PC-9 (cell line): ENCODE results near the gene MLF2. TPM values are rescaled to one million over a fixed set of nuclear protein-coding genes. Genes with fewer than 3 reads are reported as not detected.

Experiments
- BruUV-seq: library from RNA; stranded (reverse); fragments of 400-500 nt; replicated peaks from 2 replicates; lab custom pipeline; 2021; lab: Mats Ljungman, UMichigan
- CTCF ChIA-PET: fragments of 300-600 bp; sonication (Branson Sonifier 250); formaldehyde crosslinking; loops from one replicate; lab custom pipeline; 2022; ENCODE audit warnings: antibody characterized with exemption; lab: Charles Lee
- POLR2A ChIA-PET: fragments of 300-600 bp; sonication (Branson Sonifier 250); formaldehyde crosslinking; loops from one replicate; lab custom pipeline; 2022; ENCODE audit warnings: antibody characterized with exemption; ENCODE audit not compliant: unreplicated experiment; lab: Charles Lee
- DNase-seq, 2 experiments: peaks; one replicate each; pipeline versions ENCODE4 v3.0.0 to v3.0.0-alpha.2; 2015 to 2022; ENCODE audit warnings: mixed read lengths in 1 of 2
- H2AFZ ChIP-seq: fragments of 200-600 bp; sonication (generic); 2 replicates; pipeline ENCODE4 v1.8.1; 2017; ENCODE audit warnings: antibody characterized with exemption
- H3F3A ChIP-seq: fragments of 200-600 bp; sonication (generic); 2 replicates; pipeline ENCODE4 v1.8.1; 2017; ENCODE audit warnings: antibody characterized with exemption, mild to moderate bottlenecking, low read depth; ENCODE audit not compliant: insufficient read depth
- H3K27ac ChIP-seq: fragments of 200-600 bp; sonication (generic); 2 replicates; pipeline ENCODE4 v1.6.1; 2016; ENCODE audit warnings: mixed run types
- H3K27me3 ChIP-seq: fragments of 200-600 bp; sonication (generic); 2 replicates; pipeline ENCODE4 v1.6.1; 2016; ENCODE audit warnings: low read depth, mixed run types; ENCODE audit not compliant: insufficient read depth
- H3K36me3 ChIP-seq: fragments of 200-600 bp; sonication (generic); 2 replicates; pipeline ENCODE4 v1.6.1; 2016; ENCODE audit warnings: low read depth, mixed run types
- H3K4me1 ChIP-seq: fragments of 200-600 bp; sonication (generic); replicated peaks from 2 replicates; pipeline ENCODE4 v1.6.1; 2016; ENCODE audit warnings: mixed run types; ENCODE audit not compliant: insufficient read depth
- H3K4me2 ChIP-seq: fragments of 200-600 bp; sonication (generic); 2 replicates; pipeline ENCODE4 v1.6.1; 2017; ENCODE audit warnings: mixed run types
- H3K4me3 ChIP-seq: fragments of 200-600 bp; sonication (generic); 2 replicates; pipeline ENCODE4 v1.6.1; 2016; ENCODE audit warnings: mixed run types
- H3K79me2 ChIP-seq: fragments of 200-600 bp; sonication (generic); 2 replicates; pipeline ENCODE4 v1.6.1; 2017; ENCODE audit warnings: low read depth, mixed run types
- H3K9me2 ChIP-seq: fragments of 200-600 bp; sonication (generic); 2 replicates; pipeline ENCODE4 v1.8.1; 2017; ENCODE audit warnings: mild to moderate bottlenecking; ENCODE audit not compliant: insufficient read depth
- H3K9me3 ChIP-seq: fragments of 200-600 bp; sonication (generic); 2 replicates; pipeline ENCODE4 v1.8.1; 2016; ENCODE audit warnings: low read depth; ENCODE audit not compliant: insufficient read depth
- H4K20me1 ChIP-seq: fragments of 200-600 bp; sonication (generic); 2 replicates; pipeline ENCODE4 v1.8.1; 2017; ENCODE audit not compliant: insufficient read depth
- EZH2 ChIP-seq: fragments of 200-600 bp; sonication (generic); IDR thresholded peaks from 2 replicates; pipeline ENCODE4 v1.8.0; 2017; ENCODE audit warnings: antibody characterized with exemption, low read depth
- intact Hi-C: fragments of 100-400 bp; cut with micrococcal nuclease; formaldehyde crosslinking; loops from one replicate; pipeline ENCODE4 v1.10.0; 2022; ENCODE audit not compliant: unreplicated experiment
- total RNA-seq: library from RNA; stranded (reverse); gene quantifications from 2 replicates; pipeline ENCODE4 v1.2.3, GENCODE V29; 2021
- TF ChIP-seq, protein P1 (sequence below): fragments of 200-600 bp; sonication (generic); conservative IDR thresholded peaks from 2 replicates; pipeline ENCODE4 v1.6.1; 2017; ENCODE audit warnings: mixed run types, antibody characterized with exemption, mild to moderate bottlenecking, moderate library complexity

The MLF2 gene
- total RNA-seq, 1 experiment from 2014 or later, result 379 TPM

GRCh38 chr12:6759741-6760140 is 6.8 kb upstream of the MLF2 start:
- no TSS peak for BruUV-seq
- H2AFZ ChIP-seq, result no peak overlapping the region

DNA sequence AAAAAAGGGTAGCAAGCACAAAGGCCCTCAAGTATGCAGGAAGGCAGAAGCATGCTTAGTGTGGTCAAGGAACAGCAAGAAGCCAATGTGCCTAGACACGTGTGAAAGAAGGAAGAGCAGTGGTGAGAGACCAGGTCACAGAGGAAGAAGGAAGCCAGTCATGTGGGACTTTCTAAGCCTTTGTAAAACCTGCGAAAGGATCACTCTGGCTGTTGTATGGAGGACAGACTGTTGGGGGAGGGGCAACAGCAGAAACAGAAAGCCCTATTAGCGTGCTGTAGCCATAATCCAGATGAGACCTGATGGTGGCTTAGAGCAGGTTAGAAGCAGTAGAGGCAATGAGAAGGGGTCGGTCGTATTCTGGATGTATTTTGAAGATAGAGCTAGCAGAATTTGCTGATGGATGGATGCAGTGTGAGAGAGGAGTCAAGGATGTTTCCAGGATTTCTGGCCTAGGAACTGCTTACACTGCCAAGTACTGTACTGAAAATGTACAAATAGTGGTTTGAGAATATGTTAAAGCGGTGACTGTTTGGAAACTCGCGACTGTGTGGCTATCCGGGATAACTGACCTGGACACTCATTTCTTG is 5.7 kb upstream of the MLF2 start:
- Histone ChIP-seq H3K27ac (no peak overlapping the region), H3K9me2 (no peaks in the 10 kb centered on the region), H3K9me3 (no peaks in the 10 kb centered on the region), H4K20me1 (no peaks in the 10 kb centered on the region), H3K4me1 (peaks cover 12% of the 10 kb centered on the region), H3F3A (peaks cover 20% of the 10 kb centered on the region; the same call in 1 of the 2 replicates), H2AFZ (no peak overlapping the region), H3K79me2 (no peaks in the 10 kb centered on the region), H3K36me3 (no peaks in the 10 kb centered on the region), H3K27me3 (no peaks in the 10 kb centered on the region), H3K4me3 (no peak overlapping the region), H3K4me2 (no peak overlapping the region)
- no peak for DNase-seq
- POLR2A ChIA-PET, result no interaction called here
- CTCF ChIA-PET, result interaction anchor here (0.6 kb wide), 2 partner anchors 22 to 60 kb away, joined by 4 read pairs; no protein-coding TSS in a partner anchor
- no TSS peak for BruUV-seq
- TF ChIP-seq, protein P1, sequence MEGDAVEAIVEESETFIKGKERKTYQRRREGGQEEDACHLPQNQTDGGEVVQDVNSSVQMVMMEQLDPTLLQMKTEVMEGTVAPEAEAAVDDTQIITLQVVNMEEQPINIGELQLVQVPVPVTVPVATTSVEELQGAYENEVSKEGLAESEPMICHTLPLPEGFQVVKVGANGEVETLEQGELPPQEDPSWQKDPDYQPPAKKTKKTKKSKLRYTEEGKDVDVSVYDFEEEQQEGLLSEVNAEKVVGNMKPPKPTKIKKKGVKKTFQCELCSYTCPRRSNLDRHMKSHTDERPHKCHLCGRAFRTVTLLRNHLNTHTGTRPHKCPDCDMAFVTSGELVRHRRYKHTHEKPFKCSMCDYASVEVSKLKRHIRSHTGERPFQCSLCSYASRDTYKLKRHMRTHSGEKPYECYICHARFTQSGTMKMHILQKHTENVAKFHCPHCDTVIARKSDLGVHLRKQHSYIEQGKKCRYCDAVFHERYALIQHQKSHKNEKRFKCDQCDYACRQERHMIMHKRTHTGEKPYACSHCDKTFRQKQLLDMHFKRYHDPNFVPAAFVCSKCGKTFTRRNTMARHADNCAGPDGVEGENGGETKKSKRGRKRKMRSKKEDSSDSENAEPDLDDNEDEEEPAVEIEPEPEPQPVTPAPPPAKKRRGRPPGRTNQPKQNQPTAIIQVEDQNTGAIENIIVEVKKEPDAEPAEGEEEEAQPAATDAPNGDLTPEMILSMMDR, result no peak
- TF ChIP-seq EZH2, result no peak
- intact Hi-C loops, result no loop called here

More at GRCh38 chr12:6759741-6760140, 6.8 kb upstream of the MLF2 start:
- DNase-seq, result no peak
- peaks cover 12% of the 10 kb centered on the region for H3K4me1 ChIP-seq
- no peaks in the 10 kb centered on the region for H3K27me3 ChIP-seq
- intact Hi-C loops, result no loop called here
- no peaks in the 10 kb centered on the region for H3K9me3 ChIP-seq
- peaks cover 14% of the 10 kb centered on the region; the same call in 1 of the 2 replicates for H3F3A ChIP-seq
- H3K27ac ChIP-seq, result no peak overlapping the region
- ChIA-PET CTCF (no interaction called here), POLR2A (interaction anchor here (0.6 to 0.7 kb wide), 2 partner anchors 175 to 266 kb away, joined by 3 to 6 read pairs; partner anchors contain the start of gene MRPL51)
- no peak overlapping the region for H3K4me2 ChIP-seq
- no peak for TF ChIP-seq EZH2
- TF ChIP-seq, protein P1, result no peak
- no peaks in the 10 kb centered on the region for H3K9me2 ChIP-seq
- H3K4me3 ChIP-seq, result no peak overlapping the region
- H4K20me1 ChIP-seq, result no peaks in the 10 kb centered on the region
- H3K36me3 ChIP-seq, result no peaks in the 10 kb centered on the region
- H3K79me2 ChIP-seq, result no peaks in the 10 kb centered on the region

- no peaks in the 10 kb centered on the region; the same call in 1 of the 2 replicates for H4K20me1 ChIP-seq
- no peak for DNase-seq
- H3K79me2 ChIP-seq, result peaks cover 7% of the 10 kb centered on the region
- H3K27me3 ChIP-seq, result no peaks in the 10 kb centered on the region
- H3K9me3 ChIP-seq, result no peaks in the 10 kb centered on the region
- no peak overlapping the region for H3K4me3 ChIP-seq
- POLR2A ChIA-PET, result no interaction called here
- intact Hi-C loops, result no loop called here
- no peak overlapping the region for H3K27ac ChIP-seq
- H3K4me2 ChIP-seq, result no peak overlapping the region
- no TSS peak for BruUV-seq
- no peak overlapping the region for H2AFZ ChIP-seq
- peaks cover 14% of the 10 kb centered on the region; the same call in 1 of the 2 replicates for H3F3A ChIP-seq
- CTCF ChIA-PET, result no interaction called here
- peaks cover 9% of the 10 kb centered on the region for H3K4me1 ChIP-seq
- no peaks in the 10 kb centered on the region for H3K9me2 ChIP-seq
- TF ChIP-seq, protein P1, result no peak
- no peak for TF ChIP-seq EZH2
- no peaks in the 10 kb centered on the region for H3K36me3 ChIP-seq
Observed at GRCh38 chr12:6757028-6757690, 4.2 kb upstream of the MLF2 start.
